HepG2 (cell line): ENCODE data around the gene OCSTAMP. TPM values are rescaled to one million over a fixed set of nuclear protein-coding genes. Genes with fewer than 3 reads are reported as not detected.
A peak's percentile ranks its signal among the peaks of the same experiment; 100 is the strongest.

Experiments used
- ATAC-seq: fragments of 200-7000 bp; cut with Tn5 transposase; 3 replicates; pipeline ENCODE4 v1.9.1; 2020; ENCODE audit warnings: mild to moderate bottlenecking, moderate library complexity
- BruUV-seq: library from RNA; stranded (reverse); fragments of 400-500 nt; replicated peaks from 2 replicates; lab custom pipeline; 2021; lab: Mats Ljungman, UMichigan
- CTCF ChIA-PET: fragments of 300-600 bp; formaldehyde crosslinking; extraction: SDS; loops from one replicate; lab custom pipeline; 2021; ENCODE audit warnings: low total read pairs, inconsistent platforms, low intra/inter-chr PET ratio; lab: Yijun Ruan, JAX
- POLR2A ChIA-PET: fragments of 350-600 bp; sonication (Branson Sonifier 250); formaldehyde crosslinking; loops from one replicate; lab custom pipeline; 2020; ENCODE audit warnings: antibody characterized with exemption, inconsistent platforms; lab: Yijun Ruan, JAX
- DNase-seq: peaks from one replicate; pipeline ENCODE4 v3.0.0-alpha.2; 2015; ENCODE audit warnings: low spot score
- FAIRE-seq: peaks from 3 replicates; lab custom pipeline; 2011; peaks lifted over from hg19 to GRCh38; lab: Jason Lieb, UNC
- H2AFZ ChIP-seq: one replicate; pipeline ENCODE4 v1.6.1; 2011; ENCODE audit warnings: low read length, inconsistent platforms
- H3K27ac ChIP-seq: fragments of 300-600 bp; 3 replicates; pipeline ENCODE4 v1.8.0; 2011; ENCODE audit warnings: mixed run types, mild to moderate bottlenecking, mixed read lengths, low read length, inconsistent platforms; ENCODE audit not compliant: insufficient read depth; ENCODE audit errors: extremely low read length
- H3K27me3 ChIP-seq, 2 experiments: fragments of 200-600 bp in 1 of 2; 2 replicates in 1 of 2; 3 replicates in 1 of 2; pipeline versions ENCODE4 v1.6.0 to v1.8.0; 2011; ENCODE audit warnings: low read length in 2 of 2, mild to moderate bottlenecking in 2 of 2, moderate library complexity in 2 of 2, inconsistent platforms in 1 of 2; ENCODE audit not compliant: insufficient read depth in 2 of 2, control insufficient read depth in 1 of 2
- H3K36me3 ChIP-seq, 2 experiments: fragments of 200-600 bp in 1 of 2; replicated peaks in 1 of 2; 2 replicates in 1 of 2; 3 replicates in 1 of 2; pipeline versions ENCODE4 v1.5.1 to v1.8.0; 2011; ENCODE audit warnings: low read length in 2 of 2, inconsistent platforms in 1 of 2; ENCODE audit not compliant: insufficient read depth in 2 of 2, control insufficient read depth in 1 of 2
- H3K4me1 ChIP-seq: 2 replicates; pipeline ENCODE4 v1.5.1; 2012; ENCODE audit warnings: low read length, inconsistent platforms; ENCODE audit not compliant: insufficient read depth
- H3K4me2 ChIP-seq: 2 replicates; pipeline ENCODE4 v1.6.0; 2011; ENCODE audit warnings: low read depth, low read length, inconsistent platforms
- H3K4me3 ChIP-seq, 3 experiments: fragments of 200-600 bp in 1 of 3; sonication (generic), shearing (Covaris generic) in 1 of 3; replicated peaks in 1 of 3; 2 replicates each; pipeline ENCODE4 v1.5.1; 2011 to 2016; ENCODE audit warnings: low read length in 3 of 3, inconsistent platforms in 2 of 3, low read depth in 2 of 3, mild to moderate bottlenecking in 2 of 3, control low read depth in 1 of 3, mixed read lengths in 1 of 3; ENCODE audit not compliant: insufficient read depth in 1 of 3
- H3K79me2 ChIP-seq: one replicate; pipeline ENCODE4 v1.6.1; 2011; ENCODE audit warnings: low read length, inconsistent platforms; ENCODE audit not compliant: insufficient read depth
- H3K9ac ChIP-seq: 2 replicates; pipeline ENCODE4 v1.6.0; 2011; ENCODE audit warnings: mild to moderate bottlenecking, low read depth, low read length, inconsistent platforms; ENCODE audit not compliant: insufficient read depth
- H3K9me3 ChIP-seq: 2 replicates; pipeline ENCODE4 v1.5.1; 2012; ENCODE audit warnings: mild to moderate bottlenecking, low read length
- H4K20me1 ChIP-seq: 2 replicates; pipeline ENCODE4 v1.6.0; 2011; ENCODE audit warnings: inconsistent platforms, mild to moderate bottlenecking, low read length, moderate library complexity; ENCODE audit not compliant: insufficient read depth
- HDAC6 ChIP-seq: fragments of 200-600 bp; sonication (generic); IDR thresholded peaks from 2 replicates; pipeline ENCODE4 v1.7.0; 2017; ENCODE audit warnings: mild to moderate bottlenecking, antibody characterized with exemption, low read length, low read depth
- HNF4A ChIP-seq: sonication (generic); formaldehyde crosslinking; IDR thresholded peaks from 2 replicates; pipeline ENCODE4 v1.4.0; 2020; ENCODE audit warnings: missing genetic modification reagents
- MIER2 ChIP-seq: IDR thresholded peaks from 2 replicates; pipeline ENCODE4 v1.6.1; 2016; ENCODE audit warnings: missing biosample characterization, missing genetic modification reagents
- MIXL1 ChIP-seq: IDR thresholded peaks from 2 replicates; pipeline ENCODE4 v1.6.1; 2016
- POLR2G ChIP-seq: fragments of 200-400 bp; formaldehyde crosslinking; IDR thresholded peaks from 2 replicates; pipeline ENCODE4 v1.6.1; 2018; ENCODE audit warnings: mild to moderate bottlenecking, low read depth, low read length, moderate library complexity
- RAD21 ChIP-seq: fragments of 450-650 bp; formaldehyde crosslinking; IDR thresholded peaks from 2 replicates; pipeline ENCODE4 v1.5.0; 2020; ENCODE audit warnings: mild to moderate bottlenecking
- RBM22 ChIP-seq: fragments of 200-400 bp; formaldehyde crosslinking; optimal IDR thresholded peaks from 2 replicates; pipeline ENCODE3; 2017; ENCODE audit warnings: mild to moderate bottlenecking, low read length, moderate library complexity
- SMC3 ChIP-seq: IDR thresholded peaks from 2 replicates; pipeline ENCODE4 v1.6.1; 2011; ENCODE audit warnings: low read length, improper control_type of control experiment
- SP1 ChIP-seq, 2 experiments: fragments of 450-650 bp in 1 of 2; sonication (generic) in 1 of 2; formaldehyde crosslinking in 1 of 2; IDR thresholded peaks; 2 replicates each; pipeline versions ENCODE4 v1.4.0 to v1.6.1; 2016 to 2020; ENCODE audit warnings: missing genetic modification reagents in 1 of 2
- TRIM24 ChIP-seq: sonication (generic); formaldehyde crosslinking; IDR thresholded peaks from 2 replicates; pipeline ENCODE4 v1.8.0; 2022; ENCODE audit warnings: mild to moderate bottlenecking, missing genetic modification reagents
- ZBTB42 ChIP-seq: sonication (generic); formaldehyde crosslinking; IDR thresholded peaks from 2 replicates; pipeline ENCODE4 v1.5.0; 2020; ENCODE audit warnings: mild to moderate bottlenecking, missing genetic modification reagents
- ZMAT3 ChIP-seq: sonication (generic); formaldehyde crosslinking; conservative IDR thresholded peaks from 2 replicates; pipeline ENCODE4 v1.7.0; 2021; ENCODE audit warnings: missing genetic modification reagents
- ZNF256 ChIP-seq: sonication (generic); formaldehyde crosslinking; conservative IDR thresholded peaks from 2 replicates; pipeline ENCODE4 v1.4.0; 2020; ENCODE audit warnings: missing genetic modification reagents
- ZNF703 ChIP-seq: sonication (generic); formaldehyde crosslinking; IDR thresholded peaks from 2 replicates; pipeline ENCODE4 v1.5.1; 2020; ENCODE audit warnings: missing genetic modification reagents, mild to moderate bottlenecking, moderate library complexity, borderline replicate concordance
- ZNF724P ChIP-seq: sonication (generic); formaldehyde crosslinking; IDR thresholded peaks from 2 replicates; pipeline ENCODE4 v1.8.0; 2022; ENCODE audit warnings: missing genetic modification reagents, borderline replicate concordance
- WGBS: methylation state at CpG from one replicate; pipeline ENCODE4 v1.1.6; 2017; ENCODE audit warnings: low lambda C conversion rate; 5-methylcytosine and 5-hydroxymethylcytosine counted together
- in situ Hi-C: cut with HindIII; loops from 2 replicates; pipeline ENCODE4 v1.10.0; 2017; ENCODE audit warnings: low pct_unique_long_range_greater_than_20kb; ENCODE audit not compliant: extremely low pct_ligation_motif_present
- intact Hi-C: fragments of 100-400 bp; cut with micrococcal nuclease; formaldehyde crosslinking; loops from one replicate; pipeline ENCODE4 v1.10.0; 2022; ENCODE audit not compliant: unreplicated experiment
- polyA plus RNA-seq, 8 experiments: library from polyadenylated mRNA; depleted of rRNA in 3 of 8; stranded (reverse) in 7 of 8; unstranded in 1 of 8; fragments of >200 nt; fragmentation: Illumina TruSeq in 4 of 8; extraction: Trizol in 4 of 8; gene quantifications; 2 replicates each; pipeline versions ENCODE4 v1.2.1 to v1.2.3, GENCODE V29; 2011 to 2016; ENCODE audit warnings: low read depth in 4 of 8, missing spikeins in 1 of 8, mixed read lengths in 1 of 8; ENCODE audit not compliant: insufficient read depth in 1 of 8
- total RNA-seq, 5 experiments: library from RNA; depleted of rRNA; stranded (reverse); fragments of >200 nt; fragmentation: Illumina TruSeq; extraction: Trizol; gene quantifications; 2 replicates each; pipeline ENCODE4 v1.2.3, GENCODE V29; 2016; ENCODE audit warnings: low read depth in 1 of 5
- TF ChIP-seq, protein P1 (sequence below): sonication (generic); formaldehyde crosslinking; IDR thresholded peaks from 2 replicates; pipeline ENCODE4 v1.4.0; 2020; ENCODE audit warnings: mild to moderate bottlenecking, low read depth, missing genetic modification reagents
- TF ChIP-seq, protein P2 (sequence below): IDR thresholded peaks from 2 replicates; pipeline ENCODE4 v1.6.1; 2016
- TF ChIP-seq, protein P3 (sequence below): fragments of 450-650 bp; IDR thresholded peaks from 2 replicates; pipeline ENCODE4 v1.6.1; 2017

The OCSTAMP gene
- total and polyA plus RNA-seq, 2 of the 13 experiments (the other 11 are each of a cell fraction or from before 2014, with no cell fraction given), result not detected

DNA sequence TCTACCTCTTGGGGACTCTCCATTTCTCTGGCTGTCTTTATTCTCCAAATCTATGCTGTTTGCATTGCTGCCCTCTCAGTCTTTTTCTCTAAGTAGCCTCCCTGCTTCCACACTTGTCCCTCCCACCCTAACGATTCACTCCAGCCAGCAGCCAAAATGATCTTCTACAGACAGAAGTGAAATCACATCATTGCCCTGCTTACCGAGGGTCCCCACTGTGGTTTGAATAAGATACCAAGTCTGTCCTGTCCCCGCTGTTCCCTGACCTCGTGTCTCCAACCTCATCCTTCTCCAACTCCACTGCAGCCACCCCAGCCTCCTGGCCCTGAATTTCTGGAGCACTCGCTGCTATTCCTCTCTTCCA lies 11.5 kb upstream of the OCSTAMP start (continued):
- no peak for TF ChIP-seq MIER2 (CRISPR knock-in tag)
- TF ChIP-seq, all 625 proteins: peak for 18

DNA sequence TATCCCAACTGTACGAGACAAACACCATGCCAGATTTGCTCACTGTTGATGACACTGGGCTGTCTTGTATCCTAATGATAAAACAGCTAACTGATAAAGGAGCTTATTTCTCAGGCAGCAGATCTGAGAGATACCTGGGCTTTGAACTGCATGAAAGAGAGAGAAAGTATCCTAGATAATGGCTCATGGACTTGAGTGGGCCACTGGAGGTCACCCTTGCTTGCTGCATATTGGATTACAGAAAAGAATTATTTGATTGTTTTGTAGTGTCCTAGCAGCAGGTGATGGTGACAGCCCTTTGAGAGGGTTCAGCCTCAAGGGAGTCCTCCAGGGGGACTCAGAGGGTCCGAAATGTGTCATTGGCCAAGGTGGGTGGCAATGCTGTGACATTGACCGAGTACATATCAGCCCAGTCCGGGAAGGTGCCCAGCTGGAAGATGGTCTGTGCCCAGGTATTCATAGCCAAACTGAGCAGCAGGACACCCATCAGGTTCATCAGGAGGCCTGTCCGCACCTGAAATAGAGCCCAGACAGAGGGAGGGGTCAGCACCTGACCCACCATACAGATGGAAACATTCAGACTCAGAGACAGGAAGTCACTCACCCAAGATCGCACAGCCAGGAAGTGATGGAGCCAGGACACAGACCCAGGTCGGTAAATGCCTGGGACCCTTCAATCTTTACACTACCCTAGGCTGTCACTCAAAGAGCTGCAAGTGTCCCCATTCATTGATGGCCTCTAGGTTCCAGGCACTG lies 9.4 kb upstream of the OCSTAMP start:
- DNase-seq (peak; percentile 66), ATAC-seq (peak; percentile 9), FAIRE-seq (peak; percentile 63)
- peaks cover 84% of the 10 kb centered on the region for H3K4me1 ChIP-seq
- no peaks in the 10 kb centered on the region for H3K9me3 ChIP-seq
- H2AFZ ChIP-seq, result no peak overlapping the region
- POLR2A ChIA-PET, result interaction anchor here (0.7 to 2.1 kb wide), 4 partner anchors 8 to 119 kb away, joined by 3 to 10 read pairs (median 4); no protein-coding TSS in a partner anchor
- H4K20me1 ChIP-seq, result no peaks in the 10 kb centered on the region
- in situ Hi-C loops, result loop anchor here (5.0 kb wide), 1 partner anchor 122 kb away; no protein-coding TSS in a partner anchor
- H3K27ac ChIP-seq, result no peak overlapping the region
- intact Hi-C loops, result loop anchor here (1.0 to 5.0 kb wide), 4 partner anchors 38 to 139 kb away; partner anchors contain the start of gene SLC13A3
- no peaks in the 10 kb centered on the region for H3K27me3 ChIP-seq
- WGBS, result 93% methylated on average over 7 of the region's 7 CpGs
- no peaks in the 10 kb centered on the region for H3K79me2 ChIP-seq
- H3K9ac ChIP-seq, result no peak overlapping the region
- no peak overlapping the region for H3K4me2 ChIP-seq
- no peaks in the 10 kb centered on the region; a peak in 1 of 5 replicates for H3K36me3 ChIP-seq
- no TSS peak for BruUV-seq
- CTCF ChIA-PET, result interaction anchor here (3.4 kb wide), 1 partner anchor 122 kb away, joined by 19 read pairs; no protein-coding TSS in a partner anchor
- no peak overlapping the region for H3K4me3 ChIP-seq
- TF ChIP-seq SMC3 (peak; percentile 71), HDAC6 (no peak), ZNF256 (no peak), SP1 (IDR thresholded peaks at IDR 0.05) (no peak), SP1 (CRISPR knock-in tag; IDR thresholded peaks at IDR 0.05) (no peak), RBM22 (no peak), ZMAT3 (CRISPR knock-in tag) (no peak), MIXL1 (CRISPR knock-in tag) (0 out of 2 replicates have a peak, but pooled peaks have one; percentile 21), ZNF724P (no peak), POLR2G (no peak), RAD21 (CRISPR knock-in tag) (peak; percentile 80), TRIM24 (CRISPR knock-in tag) (no peak), ZNF703 (no peak), HNF4A (no peak), ZBTB42 (no peak)
- TF ChIP-seq, protein P1, sequence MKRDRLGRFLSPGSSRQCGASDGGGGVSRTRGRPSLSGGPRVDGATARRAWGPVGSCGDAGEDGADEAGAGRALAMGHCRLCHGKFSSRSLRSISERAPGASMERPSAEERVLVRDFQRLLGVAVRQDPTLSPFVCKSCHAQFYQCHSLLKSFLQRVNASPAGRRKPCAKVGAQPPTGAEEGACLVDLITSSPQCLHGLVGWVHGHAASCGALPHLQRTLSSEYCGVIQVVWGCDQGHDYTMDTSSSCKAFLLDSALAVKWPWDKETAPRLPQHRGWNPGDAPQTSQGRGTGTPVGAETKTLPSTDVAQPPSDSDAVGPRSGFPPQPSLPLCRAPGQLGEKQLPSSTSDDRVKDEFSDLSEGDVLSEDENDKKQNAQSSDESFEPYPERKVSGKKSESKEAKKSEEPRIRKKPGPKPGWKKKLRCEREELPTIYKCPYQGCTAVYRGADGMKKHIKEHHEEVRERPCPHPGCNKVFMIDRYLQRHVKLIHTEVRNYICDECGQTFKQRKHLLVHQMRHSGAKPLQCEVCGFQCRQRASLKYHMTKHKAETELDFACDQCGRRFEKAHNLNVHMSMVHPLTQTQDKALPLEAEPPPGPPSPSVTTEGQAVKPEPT (CRISPR knock-in tag), result no peak
- TF ChIP-seq, protein P2, sequence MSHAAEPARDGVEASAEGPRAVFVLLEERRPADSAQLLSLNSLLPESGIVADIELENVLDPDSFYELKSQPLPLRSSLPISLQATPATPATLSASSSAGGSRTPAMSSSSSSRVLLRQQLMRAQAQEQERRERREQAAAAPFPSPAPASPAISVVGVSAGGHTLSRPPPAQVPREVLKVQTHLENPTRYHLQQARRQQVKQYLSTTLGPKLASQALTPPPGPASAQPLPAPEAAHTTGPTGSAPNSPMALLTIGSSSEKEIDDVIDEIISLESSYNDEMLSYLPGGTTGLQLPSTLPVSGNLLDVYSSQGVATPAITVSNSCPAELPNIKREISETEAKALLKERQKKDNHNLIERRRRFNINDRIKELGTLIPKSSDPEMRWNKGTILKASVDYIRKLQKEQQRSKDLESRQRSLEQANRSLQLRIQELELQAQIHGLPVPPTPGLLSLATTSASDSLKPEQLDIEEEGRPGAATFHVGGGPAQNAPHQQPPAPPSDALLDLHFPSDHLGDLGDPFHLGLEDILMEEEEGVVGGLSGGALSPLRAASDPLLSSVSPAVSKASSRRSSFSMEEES (CRISPR knock-in tag), result no peak
- TF ChIP-seq, protein P3, sequence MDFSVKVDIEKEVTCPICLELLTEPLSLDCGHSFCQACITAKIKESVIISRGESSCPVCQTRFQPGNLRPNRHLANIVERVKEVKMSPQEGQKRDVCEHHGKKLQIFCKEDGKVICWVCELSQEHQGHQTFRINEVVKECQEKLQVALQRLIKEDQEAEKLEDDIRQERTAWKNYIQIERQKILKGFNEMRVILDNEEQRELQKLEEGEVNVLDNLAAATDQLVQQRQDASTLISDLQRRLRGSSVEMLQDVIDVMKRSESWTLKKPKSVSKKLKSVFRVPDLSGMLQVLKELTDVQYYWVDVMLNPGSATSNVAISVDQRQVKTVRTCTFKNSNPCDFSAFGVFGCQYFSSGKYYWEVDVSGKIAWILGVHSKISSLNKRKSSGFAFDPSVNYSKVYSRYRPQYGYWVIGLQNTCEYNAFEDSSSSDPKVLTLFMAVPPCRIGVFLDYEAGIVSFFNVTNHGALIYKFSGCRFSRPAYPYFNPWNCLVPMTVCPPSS, result no peak
